Measurements from ENCODE around the gene AFF2.

The AFF2 gene

GRCh38 chrX:148956352-148956751 lies 455.9 kb downstream of the AFF2 start:
- Mint-ChIP-seq H3K9me3 (no peaks in the 10 kb centered on the region), H3K36me3 (no peaks in the 10 kb centered on the region), H3K4me1 (no peaks in the 10 kb centered on the region), H3K27ac (no peak overlapping the region), H3K4me3 (no peak overlapping the region), H3K27me3 (no peaks in the 10 kb centered on the region)
- no peak for ATAC-seq (ENCODE audit: low read depth)
- no peak for DNase-seq (ENCODE audit: low spot score in 2 of 2)

- Mint-ChIP-seq H3K36me3 (no peaks in the 10 kb centered on the region), H3K27me3 (no peaks in the 10 kb centered on the region), H3K4me1 (no peaks in the 10 kb centered on the region), H3K9me3 (no peaks in the 10 kb centered on the region), H3K4me3 (no peak overlapping the region), H3K27ac (no peak overlapping the region)
- ATAC-seq (ENCODE audit: low read depth) (no peak), DNase-seq (ENCODE audit: low spot score in 2 of 2) (no peak)
These were observed 458.5 kb downstream of the AFF2 start for GRCh38 chrX:148958901-148959300.

- Mint-ChIP-seq H3K4me3 (no peak overlapping the region), H3K36me3 (no peaks in the 10 kb centered on the region), H3K27me3 (no peaks in the 10 kb centered on the region), H3K4me1 (no peaks in the 10 kb centered on the region), H3K9me3 (no peaks in the 10 kb centered on the region), H3K27ac (no peak overlapping the region)
- ATAC-seq (ENCODE audit: low read depth) (no peak), DNase-seq (ENCODE audit: low spot score in 2 of 2) (no peak)
These were observed 459.6 kb downstream of the AFF2 start for GRCh38 chrX:148960060-148960459.

- DNase-seq (ENCODE audit: low spot score in 2 of 2) (no peak), ATAC-seq (ENCODE audit: low read depth) (no peak)
- Mint-ChIP-seq H3K27ac (no peak overlapping the region), H3K36me3 (no peaks in the 10 kb centered on the region), H3K9me3 (no peaks in the 10 kb centered on the region), H3K4me3 (no peak overlapping the region), H3K4me1 (no peaks in the 10 kb centered on the region), H3K27me3 (no peaks in the 10 kb centered on the region)
These were observed 461.6 kb downstream of the AFF2 start for GRCh38 chrX:148961985-148962384.

GRCh38 chrX:148976571-148977400 lies 476.4 kb downstream of the AFF2 start:
- no peaks in the 10 kb centered on the region for H3K4me1 Mint-ChIP-seq
- no peak for DNase-seq (ENCODE audit: low spot score in 2 of 2)
- no peak overlapping the region for H3K4me3 Mint-ChIP-seq
- H3K36me3 Mint-ChIP-seq = no peaks in the 10 kb centered on the region
- H3K9me3 Mint-ChIP-seq = no peaks in the 10 kb centered on the region
- H3K27me3 Mint-ChIP-seq = no peaks in the 10 kb centered on the region
- no peak for ATAC-seq (ENCODE audit: low read depth)
- no peak overlapping the region for H3K27ac Mint-ChIP-seq

- no peaks in the 10 kb centered on the region for H3K9me3 Mint-ChIP-seq
- no peak overlapping the region for H3K4me3 Mint-ChIP-seq
- no peaks in the 10 kb centered on the region for H3K36me3 Mint-ChIP-seq
- no peak for DNase-seq (ENCODE audit: low spot score in 2 of 2)
- H3K27ac Mint-ChIP-seq = no peak overlapping the region
- no peak for ATAC-seq (ENCODE audit: low read depth)
- peaks cover 5% of the 10 kb centered on the region for H3K4me1 Mint-ChIP-seq
- H3K27me3 Mint-ChIP-seq = no peaks in the 10 kb centered on the region
These were observed 479.4 kb downstream of the AFF2 start for GRCh38 chrX:148979786-148980185.

GRCh38 chrX:148984238-148984637 lies 483.8 kb downstream of the AFF2 start:
- H3K9me3 Mint-ChIP-seq = no peaks in the 10 kb centered on the region
- H3K27me3 Mint-ChIP-seq = no peaks in the 10 kb centered on the region
- ATAC-seq (ENCODE audit: low read depth) (no peak), DNase-seq (ENCODE audit: low spot score in 2 of 2) (no peak)
- no peaks in the 10 kb centered on the region for H3K36me3 Mint-ChIP-seq
- no peak overlapping the region for H3K27ac Mint-ChIP-seq
- peaks cover 5% of the 10 kb centered on the region for H3K4me1 Mint-ChIP-seq
- no peak overlapping the region for H3K4me3 Mint-ChIP-seq

GRCh38 chrX:148991502-148991901 lies 491.1 kb downstream of the AFF2 start:
- Mint-ChIP-seq H3K27ac (no peak overlapping the region), H3K4me1 (no peaks in the 10 kb centered on the region), H3K4me3 (no peak overlapping the region), H3K9me3 (no peaks in the 10 kb centered on the region), H3K36me3 (no peaks in the 10 kb centered on the region), H3K27me3 (no peaks in the 10 kb centered on the region)
- DNase-seq (ENCODE audit: low spot score in 2 of 2) (no peak), ATAC-seq (ENCODE audit: low read depth) (no peak)

- H3K36me3 Mint-ChIP-seq = no peaks in the 10 kb centered on the region
- no peak overlapping the region for H3K27ac Mint-ChIP-seq
- no peak for DNase-seq (ENCODE audit: low spot score in 2 of 2)
- H3K9me3 Mint-ChIP-seq = no peaks in the 10 kb centered on the region
- no peak for ATAC-seq (ENCODE audit: low read depth)
- no peak overlapping the region for H3K4me3 Mint-ChIP-seq
- H3K27me3 Mint-ChIP-seq = no peaks in the 10 kb centered on the region
- no peaks in the 10 kb centered on the region for H3K4me1 Mint-ChIP-seq
These were observed 495.2 kb downstream of the AFF2 start for GRCh38 chrX:148995661-148996060.

GRCh38 chrX:149002320-149002719 lies 501.9 kb downstream of the AFF2 start:
- Mint-ChIP-seq H3K27ac (no peak overlapping the region), H3K4me3 (no peak overlapping the region), H3K9me3 (no peaks in the 10 kb centered on the region), H3K27me3 (no peaks in the 10 kb centered on the region), H3K36me3 (no peaks in the 10 kb centered on the region), H3K4me1 (no peaks in the 10 kb centered on the region)
- ATAC-seq (ENCODE audit: low read depth) (no peak), DNase-seq (ENCODE audit: low spot score in 2 of 2) (no peak)

- no peaks in the 10 kb centered on the region for H3K36me3 Mint-ChIP-seq
- ATAC-seq (ENCODE audit: low read depth) (no peak), DNase-seq (ENCODE audit: low spot score in 2 of 2) (no peak)
- no peak overlapping the region for H3K27ac Mint-ChIP-seq
- no peaks in the 10 kb centered on the region for H3K27me3 Mint-ChIP-seq
- no peaks in the 10 kb centered on the region for H3K4me1 Mint-ChIP-seq
- H3K9me3 Mint-ChIP-seq = no peaks in the 10 kb centered on the region
- H3K4me3 Mint-ChIP-seq = no peak overlapping the region
These were observed 503.6 kb downstream of the AFF2 start for GRCh38 chrX:149003863-149004660.

- Mint-ChIP-seq H3K36me3 (no peaks in the 10 kb centered on the region), H3K9me3 (no peaks in the 10 kb centered on the region), H3K27ac (no peak overlapping the region), H3K4me3 (no peak overlapping the region), H3K4me1 (no peaks in the 10 kb centered on the region), H3K27me3 (no peaks in the 10 kb centered on the region)
- DNase-seq (ENCODE audit: low spot score in 2 of 2) = no peak
- no peak for ATAC-seq (ENCODE audit: low read depth)
These were observed 504.5 kb downstream of the AFF2 start for GRCh38 chrX:149004936-149005335.

- no peaks in the 10 kb centered on the region for H3K27me3 Mint-ChIP-seq
- H3K4me1 Mint-ChIP-seq = no peaks in the 10 kb centered on the region
- DNase-seq (ENCODE audit: low spot score in 2 of 2) = no peak
- H3K9me3 Mint-ChIP-seq = no peaks in the 10 kb centered on the region
- H3K36me3 Mint-ChIP-seq = no peaks in the 10 kb centered on the region
- no peak for ATAC-seq (ENCODE audit: low read depth)
- H3K27ac Mint-ChIP-seq = no peak overlapping the region
- H3K4me3 Mint-ChIP-seq = no peak overlapping the region
These were observed 505.8 kb downstream of the AFF2 start for GRCh38 chrX:149006235-149006634.

GRCh38 chrX:149007423-149007822 lies 507.0 kb downstream of the AFF2 start:
- no peaks in the 10 kb centered on the region for H3K9me3 Mint-ChIP-seq
- no peak for DNase-seq (ENCODE audit: low spot score in 2 of 2)
- no peak overlapping the region for H3K4me3 Mint-ChIP-seq
- ATAC-seq (ENCODE audit: low read depth) = no peak
- H3K27ac Mint-ChIP-seq = no peak overlapping the region
- H3K27me3 Mint-ChIP-seq = no peaks in the 10 kb centered on the region
- no peaks in the 10 kb centered on the region for H3K36me3 Mint-ChIP-seq
- H3K4me1 Mint-ChIP-seq = no peaks in the 10 kb centered on the region

Measured in memory B cell (primary cell).